ENCODE measurements around the gene AUTS2. TPM values are rescaled to one million over a fixed set of nuclear protein-coding genes. Genes with fewer than 3 reads are reported as not detected.

AUTS2 gene
- total and polyA plus RNA-seq, 10 of the 15 experiments (the other 5 are each of a cell fraction or from before 2014, with no cell fraction given) = 6.4 to 55.6 (median 21.6) TPM

GRCh38 chr7:69996121-69996520, 397.8 kb downstream of the AUTS2 start (continued):
- no peak for TF ChIP-seq SREBF1 (IDR thresholded peaks at IDR 0.05; ENCODE audit: low read length)
- no peak for TF ChIP-seq WRNIP1 (IDR thresholded peaks at IDR 0.05; ENCODE audit: borderline replicate concordance, low read depth, low read length)
- no peak for TF ChIP-seq ZNF207 (IDR thresholded peaks at IDR 0.05; ENCODE audit: borderline replicate concordance)

GRCh38 chr7:70000737-70001348, 402.6 kb downstream of the AUTS2 start:
- in situ Hi-C loops (cut with MboI) = no loop called here
- Histone ChIP-seq H3K27me3 (replicated peaks in 1 of 2; ENCODE audit: control insufficient read depth in 2 of 2, insufficient read depth in 2 of 2, low read length in 1 of 2) (no peaks in the 10 kb centered on the region), H3K9me3 (replicated peaks; ENCODE audit: control insufficient read depth, insufficient read depth, low read length) (no peaks in the 10 kb centered on the region), H3K4me3 (no peak overlapping the region), H4K20me1 (ENCODE audit: control insufficient read depth, insufficient read depth) (no peaks in the 10 kb centered on the region), H2AFZ (ENCODE audit: control insufficient read depth, low read depth, low read length) (no peak overlapping the region), H3K36me3 (ENCODE audit: control insufficient read depth in 2 of 2, insufficient read depth in 2 of 2, low read length in 1 of 2) (no peaks in the 10 kb centered on the region; a peak in 1 of 4 replicates), H3K4me1 (ENCODE audit: control insufficient read depth, insufficient read depth, low read length) (peaks cover 7% of the 10 kb centered on the region), H3K27ac (ENCODE audit: control insufficient read depth, insufficient read depth) (no peak overlapping the region), H3K4me2 (ENCODE audit: control insufficient read depth, insufficient read depth) (no peak overlapping the region), H3K79me2 (ENCODE audit: control insufficient read depth, insufficient read depth, low read length) (no peaks in the 10 kb centered on the region), H3K9ac (ENCODE audit: control insufficient read depth, insufficient read depth, low read length) (no peak overlapping the region)
- ATAC-seq (peak; percentile 63), FAIRE-seq (no peak), DNase-seq (ENCODE audit: low read depth, low spot score) (no peak)
- RAD21 ChIA-PET (ENCODE audit: unreplicated experiment) = interaction anchor here (0.6 to 1.0 kb wide), 5 partner anchors 9 to 405 kb away, joined by 3 to 4 read pairs (median 3); no protein-coding TSS in a partner anchor
- WGBS (ENCODE audit: insufficient coverage, insufficient replicate concordance, low lambda C conversion rate, missing lambda C conversion rate) = 40% methylated on average over 5 of the region's 5 CpGs
- POLR2A ChIA-PET = interaction anchor here (1.3 kb wide), 1 partner anchor 15 kb away, joined by 7 read pairs; no protein-coding TSS in a partner anchor
- TF ChIP-seq BCLAF1 (IDR thresholded peaks at IDR 0.05) (no peak), BACH1 (IDR thresholded peaks at IDR 0.05; ENCODE audit: borderline replicate concordance) (no peak), TARDBP (IDR thresholded peaks at IDR 0.05; ENCODE audit: borderline replicate concordance) (no peak), PBX3 (IDR thresholded peaks at IDR 0.05; ENCODE audit: insufficient replicate concordance, low read depth, low read length) (no peak), ZNF384 (IDR thresholded peaks at IDR 0.05; ENCODE audit: borderline replicate concordance, low read depth, low read length) (0 out of 2 replicates have a peak, but pooled peaks have one; percentile 11), NFXL1 (IDR thresholded peaks at IDR 0.05; ENCODE audit: borderline replicate concordance) (no peak)
- no TSS peak for BruUV-seq (replicated peaks)
- intact Hi-C loops (cut with micrococcal nuclease; ENCODE audit: unreplicated experiment) = no loop called here
- SMC1A ChIA-PET (ENCODE audit: uncharacterized antibody, unreplicated experiment) = interaction anchor here (1.0 to 1.2 kb wide), 4 partner anchors 10 to 173 kb away, joined by 3 to 4 read pairs (median 3); no protein-coding TSS in a partner anchor
- CTCF ChIA-PET = interaction anchor here (1.0 to 1.4 kb wide), 3 partner anchors 10 to 68 kb away, joined by 3 read pairs; no protein-coding TSS in a partner anchor

All from GM12878 (cell line).